ENCODE measurements around the gene ASPDH. TPM values are rescaled to one million over a fixed set of nuclear protein-coding genes. Genes with fewer than 3 reads are reported as not detected.
"Not testable (repeated sequence)": the region's sequence is repeated elsewhere in the genome, so short reads cannot be mapped to it uniquely, and the experiment has no call there.

ASPDH gene
- total RNA-seq, 3 donors from 2014 or later: not detected

DNA sequence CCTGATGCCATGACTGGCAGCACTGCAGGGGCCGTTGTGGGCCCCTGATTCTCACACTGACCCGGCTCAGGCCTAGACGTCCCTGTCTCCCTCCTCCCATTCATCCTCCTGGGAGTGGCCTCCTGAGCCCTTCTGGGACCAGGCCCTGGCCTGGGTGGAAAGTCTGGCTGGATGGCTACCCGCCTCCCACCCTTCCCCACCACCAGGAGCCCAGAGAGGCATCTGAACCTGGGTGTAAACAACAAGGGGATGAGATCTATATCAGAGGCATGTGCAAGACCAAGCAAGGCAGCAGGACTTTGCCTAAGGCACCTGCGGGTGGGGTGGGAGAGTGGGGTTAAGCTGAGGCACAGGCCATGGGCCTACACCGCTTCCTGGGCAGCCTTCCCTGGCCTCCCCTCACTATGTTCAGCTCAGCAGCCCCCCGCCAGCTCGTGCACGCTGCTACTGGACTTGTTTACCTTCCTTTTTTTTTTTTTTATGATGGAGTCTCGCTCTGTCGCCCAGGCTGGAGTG is 22.0 kb upstream of the ASPDH start:
- no peak for ATAC-seq
- Histone ChIP-seq H3K4me1 (ENCODE audit: low read depth) (no peaks in the 10 kb centered on the region), H3K4me3 (no peak overlapping the region), H3K9me3 (peaks cover 6% of the 10 kb centered on the region), H3K36me3 (ENCODE audit: low read depth) (no peaks in the 10 kb centered on the region)
- no peak for DNase-seq
- TF ChIP-seq CTCF (IDR thresholded peaks at IDR 0.05): no peak
- intact Hi-C loops (cut with DNase I, micrococcal nuclease): no loop called here

DNA sequence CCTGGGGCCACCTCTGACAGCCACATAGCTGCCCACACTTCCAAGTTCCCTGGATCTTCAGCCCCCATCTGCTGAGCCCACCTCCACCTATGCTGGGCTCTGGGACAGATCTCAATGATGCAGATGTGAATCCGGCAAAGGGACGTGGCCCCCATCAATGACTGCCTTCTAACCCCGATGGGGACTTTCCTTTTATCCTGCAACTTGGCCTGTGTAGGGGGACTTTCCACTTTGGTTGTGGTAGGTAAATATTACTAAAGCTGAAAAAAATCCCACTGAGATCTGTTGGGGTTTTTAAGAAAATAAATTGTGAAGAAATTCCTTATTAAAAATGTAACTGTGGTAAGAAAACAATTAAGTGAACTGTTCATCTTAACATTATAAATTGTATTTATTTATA is 20.8 kb upstream of the ASPDH start:
- intact Hi-C loops (cut with DNase I, micrococcal nuclease): no loop called here
- no peak for DNase-seq
- H3K9me3 ChIP-seq: peaks cover 6% of the 10 kb centered on the region
- H3K4me3 ChIP-seq: no peak overlapping the region
- TF ChIP-seq CTCF (IDR thresholded peaks at IDR 0.05): no peak
- H3K4me1 ChIP-seq (ENCODE audit: low read depth): no peaks in the 10 kb centered on the region
- ATAC-seq: no peak
- no peaks in the 10 kb centered on the region for H3K36me3 ChIP-seq (ENCODE audit: low read depth)

DNA sequence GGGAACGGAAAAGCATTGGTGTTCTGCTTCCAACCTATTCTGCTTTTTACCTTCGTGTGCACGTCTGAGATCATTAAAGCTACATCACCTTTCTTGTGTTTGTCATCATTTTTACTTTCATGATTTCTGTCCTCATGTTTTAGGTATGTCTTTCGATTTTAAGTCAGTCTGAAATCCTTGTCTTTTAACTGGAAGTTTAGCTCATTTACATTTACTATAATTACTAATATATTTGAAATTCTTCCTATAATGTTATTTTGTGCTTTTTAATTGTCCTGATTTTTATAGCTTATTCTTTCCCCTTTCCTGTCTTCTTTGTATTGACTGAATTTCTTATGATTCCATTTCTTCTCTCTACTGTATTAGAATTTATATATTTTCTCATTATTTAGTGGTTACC is 19.2 kb upstream of the ASPDH start:
- Histone ChIP-seq H3K4me1 (ENCODE audit: low read depth) (no peaks in the 10 kb centered on the region), H3K4me3 (no peak overlapping the region), H3K9me3 (peaks cover 6% of the 10 kb centered on the region), H3K36me3 (ENCODE audit: low read depth) (no peaks in the 10 kb centered on the region)
- intact Hi-C loops (cut with DNase I, micrococcal nuclease): no loop called here
- TF ChIP-seq CTCF (IDR thresholded peaks at IDR 0.05): no peak
- no peak for DNase-seq
- no peak for ATAC-seq

GRCh38 chr19:50531171-50531612 is 17.5 kb upstream of the ASPDH start:
- intact Hi-C loops (cut with DNase I, micrococcal nuclease): no loop called here
- ATAC-seq (no peak), DNase-seq (no peak)
- Histone ChIP-seq H3K4me1 (ENCODE audit: low read depth) (no peaks in the 10 kb centered on the region), H3K4me3 (no peak overlapping the region), H3K9me3 (peaks cover 6% of the 10 kb centered on the region), H3K36me3 (ENCODE audit: low read depth) (no peaks in the 10 kb centered on the region)
- TF ChIP-seq CTCF (IDR thresholded peaks at IDR 0.05): no peak

- H3K4me1 ChIP-seq (ENCODE audit: low read depth); H3K4me3 ChIP-seq; H3K9me3 ChIP-seq; ATAC-seq; intact Hi-C loops (cut with DNase I, micrococcal nuclease); DNase-seq; H3K36me3 ChIP-seq (ENCODE audit: low read depth): not testable (repeated sequence)
Observed at GRCh38 chr19:50528052-50528451, 14.3 kb upstream of the ASPDH start.

GRCh38 chr19:50522881-50523280 is 9.2 kb upstream of the ASPDH start:
- no peak for TF ChIP-seq CTCF (IDR thresholded peaks at IDR 0.05)
- Histone ChIP-seq H3K9me3 (no peaks in the 10 kb centered on the region), H3K4me1 (ENCODE audit: low read depth) (no peaks in the 10 kb centered on the region), H3K4me3 (no peak overlapping the region), H3K36me3 (ENCODE audit: low read depth) (no peaks in the 10 kb centered on the region)
- intact Hi-C loops (cut with DNase I, micrococcal nuclease): no loop called here
- DNase-seq: no peak
- no peak for ATAC-seq
